Activated CD4-positive, alpha-beta T cell treated with anti-CD3 and anti-CD28 coated beads, Interleukin-2, amount 10 ng/mL, durations not matched to agents 24 days and 14 days (primary cell): ENCODE results near the gene SOS1. TPM values are rescaled to one million over a fixed set of nuclear protein-coding genes. Genes with fewer than 3 reads are reported as not detected.

ENCODE experiments used
- DNase-seq: peaks from one replicate; pipeline ENCODE4 v3.0.0; 2022
- H3K27ac Mint-ChIP-seq: one replicate; pipeline ENCODE4 v1.8.0; 2022; ENCODE audit warnings: mild to moderate bottlenecking, mixed read lengths
- H3K27me3 Mint-ChIP-seq: one replicate; pipeline ENCODE4 v1.8.0; 2022; ENCODE audit warnings: mixed read lengths
- H3K36me3 Mint-ChIP-seq: one replicate; pipeline ENCODE4 v1.8.0; 2022; ENCODE audit warnings: low read depth, mild to moderate bottlenecking, mixed read lengths
- H3K4me1 Mint-ChIP-seq: one replicate; pipeline ENCODE4 v1.8.0; 2021; ENCODE audit warnings: mixed read lengths
- H3K4me3 Mint-ChIP-seq: one replicate; pipeline ENCODE4 v1.8.0; 2022; ENCODE audit warnings: mild to moderate bottlenecking, moderate library complexity, mixed read lengths
- H3K9me3 Mint-ChIP-seq: one replicate; pipeline ENCODE4 v1.8.0; 2021; ENCODE audit warnings: mixed read lengths
- intact Hi-C: fragments of 100-400 bp; cut with micrococcal nuclease; formaldehyde crosslinking; loops from one replicate; pipeline ENCODE4 v1.15.1; 2023
- total RNA-seq: library from RNA; stranded (reverse); gene quantifications from 2 replicates; pipeline ENCODE4 v1.2.3, GENCODE V29; 2022

Gene SOS1
- total RNA-seq, 1 donor from 2014 or later, result 74.5 TPM

- Mint-ChIP-seq H3K9me3 (no peaks in the 10 kb centered on the region), H3K4me3 (peak overlapping the region; percentile 6), H3K27me3 (no peaks in the 10 kb centered on the region), H3K36me3 (peaks cover 44% of the 10 kb centered on the region), H3K27ac (peak overlapping the region; percentile 71), H3K4me1 (peaks cover 49% of the 10 kb centered on the region)
- peak; percentile 40 for DNase-seq
- intact Hi-C loops, result no loop called here
Measured at GRCh38 chr2:39107724-39108273, 13.1 kb downstream of the SOS1 start.

- H3K27ac Mint-ChIP-seq, result peak overlapping the region; percentile 54
- no peak overlapping the region for H3K4me3 Mint-ChIP-seq
- H3K9me3 Mint-ChIP-seq, result no peaks in the 10 kb centered on the region
- H3K4me1 Mint-ChIP-seq, result peaks cover 44% of the 10 kb centered on the region
- H3K27me3 Mint-ChIP-seq, result no peaks in the 10 kb centered on the region
- DNase-seq, result no peak
- H3K36me3 Mint-ChIP-seq, result peaks cover 38% of the 10 kb centered on the region
- intact Hi-C loops, result no loop called here
Measured at GRCh38 chr2:39107156-39107555, 13.7 kb downstream of the SOS1 start.

DNA sequence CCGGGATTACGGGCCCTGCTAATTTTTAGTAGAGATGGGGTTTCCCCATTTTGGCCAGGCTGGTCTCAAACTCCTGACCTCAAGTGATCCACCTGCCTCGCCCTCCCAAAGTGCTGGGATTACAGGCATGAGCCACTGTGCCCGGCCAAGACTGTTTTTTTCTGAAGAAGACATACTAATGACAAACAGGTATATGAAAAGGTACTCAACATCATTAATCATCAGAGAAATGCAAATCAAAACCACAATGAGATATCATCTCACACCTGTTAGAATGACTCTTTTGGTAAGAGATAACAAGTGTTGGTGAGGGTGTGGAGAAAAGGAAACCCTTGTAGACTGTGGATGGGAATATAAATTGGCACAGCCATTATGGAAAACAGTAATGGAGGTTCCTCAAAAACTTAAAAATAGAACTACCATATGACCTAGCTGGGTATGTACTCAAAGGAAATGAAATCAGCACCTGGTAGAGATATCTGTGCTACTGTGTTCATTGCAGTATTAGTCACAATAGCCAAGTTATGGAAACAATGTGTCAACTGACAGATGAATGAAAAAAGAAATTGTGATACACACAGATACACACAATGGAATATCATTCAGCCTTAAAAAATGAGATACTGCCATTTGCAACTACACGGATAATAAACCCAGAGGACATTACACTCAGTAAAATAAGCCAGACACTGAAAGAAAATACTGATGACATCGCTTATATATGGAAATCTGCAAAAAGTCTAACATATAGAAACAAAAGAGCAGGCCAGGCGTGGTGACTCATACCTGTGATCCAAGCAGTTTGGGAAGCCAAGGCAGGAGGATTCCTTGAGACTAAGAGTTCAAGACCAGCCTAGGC lies 20.8 kb downstream of the SOS1 start:
- H3K27me3 Mint-ChIP-seq, result no peaks in the 10 kb centered on the region
- H3K27ac Mint-ChIP-seq, result peak overlapping the region; percentile 79
- no peak for DNase-seq
- peak overlapping the region; percentile 3 for H3K4me3 Mint-ChIP-seq
- H3K36me3 Mint-ChIP-seq, result peaks cover 28% of the 10 kb centered on the region
- peaks cover 51% of the 10 kb centered on the region for H3K4me1 Mint-ChIP-seq
- intact Hi-C loops, result loop anchor here (1.0 kb wide), 2 partner anchors 19 to 29 kb away; no protein-coding TSS in a partner anchor
- no peaks in the 10 kb centered on the region for H3K9me3 Mint-ChIP-seq

GRCh38 chr2:39099310-39099869 lies 21.5 kb downstream of the SOS1 start:
- Mint-ChIP-seq H3K36me3 (peaks cover 28% of the 10 kb centered on the region), H3K27me3 (no peaks in the 10 kb centered on the region), H3K4me1 (peaks cover 56% of the 10 kb centered on the region), H3K9me3 (no peaks in the 10 kb centered on the region), H3K4me3 (peak overlapping the region; percentile 3), H3K27ac (peak overlapping the region; percentile 79)
- no peak for DNase-seq
- intact Hi-C loops, result no loop called here

DNA sequence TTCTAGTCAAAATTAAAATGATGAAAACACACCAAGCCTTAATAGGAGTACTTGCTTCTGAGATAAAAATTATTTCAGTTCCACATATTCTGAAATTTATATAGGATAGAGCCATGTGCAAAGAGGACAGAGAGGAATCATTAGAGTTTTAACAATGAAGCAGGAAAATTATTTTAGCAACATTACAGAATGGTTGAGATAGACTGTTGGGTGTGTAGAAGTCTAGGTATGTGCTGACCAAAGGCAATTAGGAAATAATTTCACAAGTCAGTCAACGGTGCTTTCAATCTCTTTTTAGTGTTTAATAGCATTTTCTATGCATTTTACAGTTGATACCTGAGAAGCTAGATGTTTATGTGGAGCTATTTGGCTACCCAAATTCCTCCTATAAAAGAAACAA lies 25.2 kb downstream of the SOS1 start:
- H3K27ac Mint-ChIP-seq, result peak overlapping the region; percentile 81
- H3K4me3 Mint-ChIP-seq, result no peak overlapping the region
- no peaks in the 10 kb centered on the region for H3K9me3 Mint-ChIP-seq
- intact Hi-C loops, result no loop called here
- no peak for DNase-seq
- no peaks in the 10 kb centered on the region for H3K27me3 Mint-ChIP-seq
- peaks cover 37% of the 10 kb centered on the region for H3K36me3 Mint-ChIP-seq
- peaks cover 63% of the 10 kb centered on the region for H3K4me1 Mint-ChIP-seq

GRCh38 chr2:39094717-39095363 lies 26.0 kb downstream of the SOS1 start:
- Mint-ChIP-seq H3K27me3 (no peaks in the 10 kb centered on the region), H3K9me3 (no peaks in the 10 kb centered on the region), H3K36me3 (peaks cover 36% of the 10 kb centered on the region), H3K27ac (peak overlapping the region; percentile 81), H3K4me1 (peaks cover 55% of the 10 kb centered on the region), H3K4me3 (peak overlapping the region; percentile 28)
- intact Hi-C loops, result no loop called here
- no peak for DNase-seq

DNA sequence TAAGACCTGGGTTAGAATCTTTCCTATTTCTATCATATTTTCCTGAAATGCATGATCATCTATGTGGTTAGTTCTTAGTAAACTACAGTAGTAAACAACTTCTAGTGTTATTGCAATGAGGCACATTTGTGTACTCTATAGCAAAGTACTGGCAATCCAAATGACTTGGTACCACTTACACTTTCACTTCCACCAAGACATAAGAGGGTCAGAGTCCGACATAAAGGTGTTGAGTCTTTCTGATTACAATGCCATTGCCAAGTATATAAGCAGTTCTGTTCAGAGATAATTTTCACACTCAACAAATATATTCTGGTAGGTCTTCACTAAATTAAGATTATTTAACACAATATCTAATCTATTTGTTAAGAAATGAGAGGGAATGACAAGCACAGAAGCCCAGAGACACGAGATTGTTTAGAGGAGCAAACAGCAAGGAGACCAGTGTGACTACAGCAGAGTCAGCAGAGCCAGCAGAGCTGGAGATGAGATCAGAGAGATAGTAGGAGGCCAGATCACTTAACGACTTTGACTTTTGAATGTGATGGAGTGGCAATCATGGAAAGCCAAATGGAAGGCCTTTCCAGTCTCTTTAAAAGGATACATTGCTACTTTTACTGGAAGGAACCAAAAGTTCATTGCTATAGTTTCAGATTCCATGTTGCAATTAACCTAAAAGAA lies 27.5 kb downstream of the SOS1 start:
- Mint-ChIP-seq H3K27ac (peak overlapping the region; percentile 71), H3K36me3 (peaks cover 40% of the 10 kb centered on the region), H3K4me1 (peaks cover 48% of the 10 kb centered on the region), H3K4me3 (no peak overlapping the region), H3K9me3 (no peaks in the 10 kb centered on the region), H3K27me3 (no peaks in the 10 kb centered on the region)
- no peak for DNase-seq
- intact Hi-C loops, result no loop called here

DNA sequence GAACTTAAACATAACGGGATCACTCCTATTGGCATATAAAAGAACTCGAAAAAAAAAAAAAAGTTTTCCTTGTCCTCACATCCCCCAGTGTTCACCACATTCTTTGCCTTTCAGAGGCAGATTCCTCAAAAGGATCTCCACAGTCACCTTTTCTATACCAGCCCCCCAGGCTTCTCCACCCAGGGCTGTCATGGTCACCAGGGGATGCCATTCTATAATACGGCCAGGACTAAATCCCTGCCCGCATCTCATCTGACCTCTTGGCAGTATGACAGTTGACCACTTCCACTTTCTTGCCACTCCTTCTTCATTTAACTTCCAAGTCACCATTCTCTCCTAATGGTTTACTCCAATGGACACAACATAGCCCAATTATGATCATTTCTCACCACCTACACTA lies 29.3 kb downstream of the SOS1 start:
- H3K9me3 Mint-ChIP-seq, result no peaks in the 10 kb centered on the region
- no peaks in the 10 kb centered on the region for H3K27me3 Mint-ChIP-seq
- H3K4me1 Mint-ChIP-seq, result peaks cover 43% of the 10 kb centered on the region
- no peak for DNase-seq
- peak overlapping the region; percentile 41 for H3K27ac Mint-ChIP-seq
- intact Hi-C loops, result no loop called here
- H3K36me3 Mint-ChIP-seq, result peaks cover 40% of the 10 kb centered on the region
- H3K4me3 Mint-ChIP-seq, result no peak overlapping the region

DNA sequence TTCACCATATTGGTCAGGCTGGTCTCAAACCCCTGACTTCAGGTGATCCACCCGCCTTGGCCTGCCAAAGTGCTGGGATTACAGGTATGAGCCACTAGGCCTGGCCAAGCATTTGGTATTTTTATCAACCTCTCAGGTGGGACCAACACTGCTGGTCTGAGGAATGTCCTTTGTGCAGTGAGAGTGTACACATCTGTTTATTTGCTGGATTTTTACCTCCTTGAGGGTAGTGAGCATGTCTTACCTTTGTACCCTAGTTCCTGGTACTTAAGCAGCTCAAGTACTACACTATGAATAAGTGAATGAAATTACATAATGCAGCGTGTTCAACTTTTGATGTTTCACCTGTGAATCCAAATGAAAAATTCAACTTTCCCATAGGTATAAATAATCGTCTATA lies 29.8 kb downstream of the SOS1 start:
- Mint-ChIP-seq H3K27ac (no peak overlapping the region), H3K36me3 (peaks cover 41% of the 10 kb centered on the region), H3K4me3 (no peak overlapping the region), H3K27me3 (no peaks in the 10 kb centered on the region), H3K4me1 (peaks cover 44% of the 10 kb centered on the region), H3K9me3 (no peaks in the 10 kb centered on the region)
- intact Hi-C loops, result no loop called here
- DNase-seq, result no peak

GRCh38 chr2:39080152-39080551 lies 40.7 kb downstream of the SOS1 start:
- H3K27ac Mint-ChIP-seq, result no peak overlapping the region
- peaks cover 19% of the 10 kb centered on the region for H3K4me1 Mint-ChIP-seq
- H3K9me3 Mint-ChIP-seq, result no peaks in the 10 kb centered on the region
- DNase-seq, result no peak
- intact Hi-C loops, result no loop called here
- no peak overlapping the region for H3K4me3 Mint-ChIP-seq
- H3K36me3 Mint-ChIP-seq, result peaks cover 11% of the 10 kb centered on the region
- no peaks in the 10 kb centered on the region for H3K27me3 Mint-ChIP-seq

- Mint-ChIP-seq H3K9me3 (no peaks in the 10 kb centered on the region), H3K27me3 (no peaks in the 10 kb centered on the region), H3K4me3 (no peak overlapping the region), H3K36me3 (peaks cover 26% of the 10 kb centered on the region), H3K4me1 (peaks cover 34% of the 10 kb centered on the region), H3K27ac (peak overlapping the region; percentile 56)
- intact Hi-C loops, result no loop called here
- DNase-seq, result no peak
Measured at GRCh38 chr2:39069890-39070465, 50.9 kb downstream of the SOS1 start.

- no peak overlapping the region for H3K27ac Mint-ChIP-seq
- H3K27me3 Mint-ChIP-seq, result no peaks in the 10 kb centered on the region
- H3K36me3 Mint-ChIP-seq, result peaks cover 23% of the 10 kb centered on the region
- DNase-seq, result no peak
- H3K9me3 Mint-ChIP-seq, result no peaks in the 10 kb centered on the region
- H3K4me3 Mint-ChIP-seq, result no peak overlapping the region
- intact Hi-C loops, result no loop called here
- peaks cover 30% of the 10 kb centered on the region for H3K4me1 Mint-ChIP-seq
Measured at GRCh38 chr2:39069136-39069515, 51.7 kb downstream of the SOS1 start.

DNA sequence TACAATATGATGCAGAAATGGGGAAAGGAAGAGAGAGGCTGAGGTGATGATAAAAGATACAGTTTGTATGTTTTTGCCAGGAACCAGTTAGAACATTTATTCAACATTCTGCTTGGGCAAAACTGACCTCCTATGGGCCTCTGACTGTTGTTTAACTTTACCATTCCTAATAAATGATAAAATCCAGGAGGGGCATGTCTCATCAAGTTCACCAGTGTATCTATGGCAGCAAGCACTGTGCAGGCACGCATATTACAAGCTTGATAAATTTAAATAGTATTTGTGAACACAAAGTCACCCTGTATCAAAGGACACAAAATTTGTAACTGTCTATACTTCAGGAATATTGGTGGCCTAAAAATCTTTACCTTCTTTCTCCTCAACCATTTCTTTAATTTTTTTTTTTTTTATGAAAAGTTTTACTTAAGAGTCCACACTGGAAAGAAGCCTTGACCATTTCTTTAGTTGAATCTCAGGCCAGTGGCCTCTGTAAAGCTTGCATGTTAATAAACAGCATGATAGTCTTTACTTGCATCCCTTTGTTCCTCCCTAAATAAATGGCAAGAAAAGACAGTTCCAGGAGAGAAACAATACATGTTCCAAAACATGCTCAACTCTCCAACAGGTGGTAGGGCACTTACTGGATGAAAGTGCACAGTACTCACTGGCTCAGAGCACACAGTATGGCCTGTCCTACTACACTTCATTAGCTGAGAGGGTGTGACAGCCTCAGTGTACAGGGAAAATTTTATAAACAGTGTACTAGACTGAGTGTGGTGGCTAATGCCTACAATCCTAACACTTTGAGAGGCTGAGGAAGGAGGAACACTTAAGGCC lies 52.3 kb downstream of the SOS1 start:
- Mint-ChIP-seq H3K9me3 (no peaks in the 10 kb centered on the region), H3K36me3 (peaks cover 23% of the 10 kb centered on the region), H3K4me1 (peaks cover 30% of the 10 kb centered on the region), H3K4me3 (no peak overlapping the region), H3K27ac (peak overlapping the region; percentile 61), H3K27me3 (no peaks in the 10 kb centered on the region)
- DNase-seq, result no peak
- intact Hi-C loops, result no loop called here
